Upper lobe of left lung (tissue), 6 donors: Measurements from ENCODE around the gene PMM1. TPM values are rescaled to one million over a fixed set of nuclear protein-coding genes. Genes with fewer than 3 reads are reported as not detected.
"Not testable (repeated sequence)": the region's sequence is repeated elsewhere in the genome, so short reads cannot be mapped to it uniquely, and the experiment has no call there.

ENCODE experiments used
- ATAC-seq, 2 donors: fragments of 200-7000 bp; cut with Tn5 transposase; one replicate each; pipeline ENCODE4 v1.9.1; 2022; ENCODE audit warnings: mild to moderate bottlenecking in 2 of 2, moderate library complexity in 2 of 2; ENCODE audit not compliant: low FRiP score in 2 of 2
- DNase-seq, 2 donors: peaks; one replicate each; pipeline ENCODE4 v3.0.0-alpha.2; 2019 to 2020
- H3K27ac ChIP-seq, 4 donors: fragments of 200-600 bp; sonication (generic); one replicate each; pipeline ENCODE4 v1.5.1; 2016 to 2019
- H3K27me3 ChIP-seq, 4 donors: fragments of 200-600 bp; sonication (generic); one replicate each; pipeline ENCODE4 v1.5.1; 2017 to 2019
- H3K36me3 ChIP-seq, 4 donors: fragments of 200-600 bp; sonication (generic); one replicate each; pipeline ENCODE4 v1.5.1; 2016 to 2019
- H3K4me1 ChIP-seq, 4 donors: fragments of 200-600 bp; sonication (generic); one replicate each; pipeline ENCODE4 v1.5.1; 2018 to 2019
- H3K4me3 ChIP-seq, 4 donors: fragments of 200-600 bp; sonication (generic); one replicate each; pipeline ENCODE4 v1.5.1; 2017 to 2019; ENCODE audit warnings: mild to moderate bottlenecking in 2 of 4, moderate library complexity in 1 of 4
- H3K9me3 ChIP-seq, 4 donors: fragments of 200-600 bp; sonication (generic); one replicate each; pipeline ENCODE4 v1.5.1; 2018 to 2019
- CTCF ChIP-seq, 6 experiments: fragments of 450-650 bp in 4 of 6; fragments of 200-600 bp in 2 of 6; sonication (generic) in 2 of 6; IDR thresholded peaks; one replicate each; pipeline ENCODE4 v1.5.1; 2016 to 2019; ENCODE audit warnings: antibody characterized with exemption in 6 of 6
- EP300 ChIP-seq, 4 donors: sonication (generic); formaldehyde crosslinking; IDR thresholded peaks; one replicate each; pipeline ENCODE4 v1.5.1; 2017; ENCODE audit warnings: antibody characterized with exemption in 4 of 4, control low read depth in 2 of 4
- POLR2A ChIP-seq, 4 donors: fragments of 450-650 bp; IDR thresholded peaks; one replicate each; pipeline ENCODE4 v1.5.1; 2016 to 2017; ENCODE audit warnings: antibody characterized with exemption in 4 of 4, mild to moderate bottlenecking in 2 of 4
- POLR2AphosphoS5 ChIP-seq, 2 donors: sonication (generic); formaldehyde crosslinking; IDR thresholded peaks; one replicate each; pipeline ENCODE4 v1.5.1; 2017; ENCODE audit warnings: antibody characterized with exemption in 2 of 2
- WGBS, 2 donors: methylation state at CpG; one replicate each; pipeline ENCODE4 v1.1.5; 2017 to 2018; 5-methylcytosine and 5-hydroxymethylcytosine counted together
- total RNA-seq, 6 donors: library from RNA; depleted of rRNA in 4 of 6; stranded (reverse); fragments of >200 nt in 4 of 6; gene quantifications; one replicate each; pipeline versions ENCODE4 v1.1.0 to v1.2.1, GENCODE V29; 2016 to 2021
- donor health status: DM: no; HTN: no; CAD: no; lungs with moderate emphysema.
- donor health status: DM: no; HTN: yes; CAD: no; lungs with severe emphysema.

PMM1 gene
- total RNA-seq, 6 donors from 2014 or later, result 42.1 to 226 (median 105) TPM

- Histone ChIP-seq H3K27ac (no peak overlapping the region), H3K9me3 (no peaks in the 10 kb centered on the region), H3K4me3 (no peak overlapping the region), H3K4me1 (peaks cover 0 to 10% (median 6%) of the 10 kb centered on the region in 4 donors), H3K27me3 (no peaks in the 10 kb centered on the region), H3K36me3 (peaks cover 0 to 16% (median 11%) of the 10 kb centered on the region in 4 donors)
- no peak for TF ChIP-seq POLR2AphosphoS5 (IDR thresholded peaks at IDR 0.05)
- WGBS, 2 donors, result 93 to 96% methylated on average over 5 of the region's 5 CpGs
- no peak for ATAC-seq
- no peak for DNase-seq
Measured at GRCh38 chr22:41595703-41596102, 6.1 kb upstream of the PMM1 start.

DNA sequence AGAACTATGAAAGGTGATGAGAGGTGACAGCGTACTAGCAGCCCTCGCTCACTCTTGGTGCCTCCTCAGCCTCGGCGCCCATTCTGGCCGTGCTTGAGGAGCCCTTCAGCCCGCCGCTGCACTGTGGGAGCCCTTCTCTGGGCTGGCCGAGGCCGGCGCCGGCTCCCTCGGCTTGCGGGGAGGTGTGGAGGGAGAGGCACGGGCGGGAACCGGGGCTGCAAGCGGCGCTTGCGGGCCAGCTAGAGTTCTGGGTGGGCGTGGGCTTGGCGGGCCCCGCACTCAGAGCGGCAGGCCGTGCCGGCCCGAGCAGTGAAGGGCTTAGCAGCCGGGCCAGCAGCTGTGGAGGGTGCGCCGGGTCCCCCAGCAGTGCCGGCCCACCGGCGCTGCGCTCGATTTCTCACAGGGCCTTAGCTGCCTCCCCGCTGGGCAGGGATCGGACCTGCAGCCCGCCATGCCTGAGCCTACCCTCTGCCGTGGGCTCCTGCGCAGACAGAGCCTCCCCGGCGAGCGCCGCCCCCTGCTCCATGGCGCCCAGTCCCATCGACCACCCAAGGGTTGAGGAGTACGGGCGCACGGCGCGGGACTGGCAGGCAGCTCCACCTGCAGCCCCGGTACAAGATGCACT, 3.8 kb upstream of the PMM1 start:
- ATAC-seq, H3K4me3 ChIP-seq, H3K27me3 ChIP-seq, H3K36me3 ChIP-seq, H3K9me3 ChIP-seq, H3K27ac ChIP-seq: not testable (repeated sequence)
- 94 to 95% methylated on average over 30 to 44 of the region's 51 CpGs for WGBS, 2 donors
- peaks cover 4 to 25% (median 17%) of the 10 kb centered on the region in 4 donors for H3K4me1 ChIP-seq
- DNase-seq, result peak in 1 of 2 donors; percentile 84

DNA sequence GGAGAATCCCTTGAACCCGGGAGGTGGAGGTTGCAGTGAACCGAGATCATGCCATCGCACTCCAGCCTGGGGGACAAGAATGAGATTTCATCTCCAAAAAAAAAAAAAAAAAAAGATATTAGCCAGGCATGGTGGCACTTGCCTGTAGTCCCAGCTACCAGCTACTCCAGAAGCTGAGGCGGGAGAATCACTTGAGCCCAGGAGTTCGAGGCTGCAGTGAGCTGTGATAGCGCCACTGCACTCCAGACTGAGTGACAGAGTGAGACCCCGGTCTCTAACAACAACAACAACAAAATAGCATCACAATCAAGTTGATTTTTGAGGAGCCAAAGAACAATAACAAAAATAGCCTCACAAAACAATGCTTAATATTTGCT, 2.3 kb downstream of the PMM1 start:
- H3K9me3 ChIP-seq, result no peaks in the 10 kb centered on the region
- H3K4me1 ChIP-seq, result peaks cover 7 to 45% (median 19%) of the 10 kb centered on the region in 4 donors
- H3K27ac ChIP-seq, result peak overlapping the region in 3 of 4 donors; percentile 40 to 64 (median 49)
- H3K27me3 ChIP-seq, result no peaks in the 10 kb centered on the region
- ATAC-seq (no peak), DNase-seq (no peak)
- WGBS, 2 donors, result 70 to 71% methylated on average over 7 of the region's 7 CpGs
- peak overlapping the region in 1 of 4 donors; percentile 92 for H3K4me3 ChIP-seq
- TF ChIP-seq EP300 (IDR thresholded peaks at IDR 0.05) (no peak), POLR2AphosphoS5 (IDR thresholded peaks at IDR 0.05) (no peak), CTCF (IDR thresholded peaks at IDR 0.05) (no peak), POLR2A (IDR thresholded peaks at IDR 0.05) (no peak)
- H3K36me3 ChIP-seq, result peaks cover 9 to 31% (median 22%) of the 10 kb centered on the region in 4 donors

DNA sequence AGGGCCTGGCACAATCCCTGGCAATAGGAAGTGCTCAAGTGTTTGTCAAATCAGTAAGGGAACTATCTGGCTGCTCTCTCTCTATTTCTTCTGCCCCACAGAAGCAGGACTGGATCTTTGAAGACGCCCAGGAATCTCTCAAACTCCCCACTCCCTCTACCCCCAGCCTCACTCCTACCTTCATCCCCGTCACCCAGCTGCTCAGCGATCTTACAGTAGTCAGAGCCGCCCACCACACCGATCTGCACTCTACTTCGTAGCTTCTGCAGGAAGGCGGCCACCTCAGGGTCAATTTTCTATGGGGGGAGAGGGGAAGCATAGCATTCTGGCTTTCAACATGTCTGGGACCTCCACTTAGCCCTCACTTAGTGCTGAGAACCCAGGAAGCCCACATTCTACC, 3.7 kb downstream of the PMM1 start:
- no peak overlapping the region for H3K4me3 ChIP-seq
- H3K36me3 ChIP-seq, result peaks cover 9 to 38% (median 34%) of the 10 kb centered on the region in 4 donors
- H3K9me3 ChIP-seq, result no peaks in the 10 kb centered on the region
- no peak for TF ChIP-seq EP300 (IDR thresholded peaks at IDR 0.05)
- no peak for TF ChIP-seq CTCF (IDR thresholded peaks at IDR 0.05)
- no peak for TF ChIP-seq POLR2AphosphoS5 (IDR thresholded peaks at IDR 0.05)
- TF ChIP-seq POLR2A (IDR thresholded peaks at IDR 0.05), result no peak
- H3K27me3 ChIP-seq, result no peaks in the 10 kb centered on the region
- DNase-seq (no peak), ATAC-seq (no peak)
- 93 to 97% methylated on average over 7 of the region's 7 CpGs for WGBS, 2 donors
- peaks cover 7 to 45% (median 19%) of the 10 kb centered on the region in 4 donors for H3K4me1 ChIP-seq
- H3K27ac ChIP-seq, result no peak overlapping the region

DNA sequence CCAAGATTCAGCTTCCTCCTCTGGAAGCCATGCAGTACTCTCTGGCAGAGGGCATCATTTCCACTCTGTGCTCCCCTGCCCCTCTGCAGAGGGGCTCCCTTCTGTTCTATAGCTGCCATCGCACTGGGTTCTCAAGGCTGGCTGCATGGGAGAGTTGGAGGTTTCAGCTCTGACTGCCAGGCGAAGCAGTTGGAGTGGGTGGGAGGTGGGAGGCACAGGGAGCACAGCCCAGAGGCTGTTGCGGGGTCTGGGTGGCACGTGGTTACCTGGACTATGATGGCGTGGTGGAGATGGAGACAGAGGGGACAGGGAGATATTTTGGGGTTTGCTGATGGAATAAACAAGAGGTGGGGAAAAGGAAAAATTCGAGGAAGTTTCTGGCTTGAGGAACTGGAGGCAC, 4.8 kb downstream of the PMM1 start:
- 93% methylated on average over 6 of the region's 6 CpGs for WGBS, 2 donors
- Histone ChIP-seq H3K4me1 (peaks cover 7 to 38% (median 16%) of the 10 kb centered on the region in 4 donors), H3K27ac (no peak overlapping the region), H3K36me3 (peaks cover 9 to 47% (median 41%) of the 10 kb centered on the region in 4 donors), H3K27me3 (no peaks in the 10 kb centered on the region), H3K9me3 (no peaks in the 10 kb centered on the region), H3K4me3 (no peak overlapping the region)
- DNase-seq (no peak), ATAC-seq (no peak)
- no peak for TF ChIP-seq EP300 (IDR thresholded peaks at IDR 0.05)
- no peak for TF ChIP-seq POLR2A (IDR thresholded peaks at IDR 0.05)
- TF ChIP-seq POLR2AphosphoS5 (IDR thresholded peaks at IDR 0.05), result no peak
- no peak for TF ChIP-seq CTCF (IDR thresholded peaks at IDR 0.05)

DNA sequence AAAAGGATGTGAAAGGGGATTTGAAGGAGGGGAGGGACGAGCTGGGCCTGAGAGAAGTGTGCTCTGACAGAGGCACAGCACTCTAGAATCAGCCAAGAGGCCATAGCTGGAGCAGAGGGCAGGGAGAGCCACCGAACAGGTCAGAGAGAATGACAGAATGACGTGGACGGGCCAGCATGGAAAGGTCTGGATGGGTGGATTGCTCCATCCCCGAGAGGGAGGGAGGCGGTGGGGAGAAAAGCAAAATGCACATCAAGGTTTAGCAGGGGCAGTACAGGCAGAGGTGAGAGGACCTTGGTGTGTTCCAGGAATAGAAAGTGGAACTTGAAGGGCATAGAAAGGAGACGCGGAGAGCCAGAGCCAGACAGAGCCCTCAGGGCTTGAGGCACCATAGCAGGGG, 6.9 kb downstream of the PMM1 start:
- Histone ChIP-seq H3K9me3 (no peaks in the 10 kb centered on the region), H3K36me3 (peaks cover 9 to 69% (median 63%) of the 10 kb centered on the region in 4 donors), H3K27ac (no peak overlapping the region), H3K4me1 (peaks cover 0 to 22% (median 2%) of the 10 kb centered on the region in 4 donors), H3K27me3 (no peaks in the 10 kb centered on the region), H3K4me3 (no peak overlapping the region)
- DNase-seq, result no peak
- TF ChIP-seq POLR2AphosphoS5 (IDR thresholded peaks at IDR 0.05) (no peak), POLR2A (IDR thresholded peaks at IDR 0.05) (no peak), EP300 (IDR thresholded peaks at IDR 0.05) (no peak), CTCF (IDR thresholded peaks at IDR 0.05) (no peak)
- WGBS, 2 donors, result 78 to 88% methylated on average over 8 of the region's 8 CpGs
- no peak for ATAC-seq
